Endothelial cell of umbilical vein (primary cell): ENCODE results near the gene CHRND. TPM values are rescaled to one million over a fixed set of nuclear protein-coding genes. Genes with fewer than 3 reads are reported as not detected.

ENCODE experiments used
- BruUV-seq: library from RNA; stranded (reverse); fragments of 400-500 nt; replicated peaks from 2 replicates; lab custom pipeline; 2021; lab: Mats Ljungman, UMichigan
- CTCF ChIA-PET: fragments of 300-600, 350-600 bp; sonication (Branson Sonifier 250); formaldehyde crosslinking; loops from one replicate; lab custom pipeline; 2021; ENCODE audit warnings: antibody characterized with exemption, inconsistent platforms; lab: Charles Lee
- POLR2A ChIA-PET: fragments of 300-600, 350-600 bp; sonication (Branson Sonifier 250); formaldehyde crosslinking; loops from one replicate; lab custom pipeline; 2021; ENCODE audit warnings: antibody characterized with exemption, inconsistent platforms; lab: Charles Lee
- DNase-seq: peaks from one replicate; pipeline ENCODE4 v3.0.0-alpha.2; 2011; ENCODE audit warnings: low read depth, low spot score
- FAIRE-seq: peaks from 2 replicates; lab custom pipeline; 2011; peaks lifted over from hg19 to GRCh38; lab: Jason Lieb, UNC
- H2AFZ ChIP-seq: 2 replicates; pipeline ENCODE4 v1.6.0; 2012; ENCODE audit warnings: low read depth, low read length, control low read depth, inconsistent platforms
- H3K27ac ChIP-seq: 2 replicates; pipeline ENCODE4 v1.5.1; 2011; ENCODE audit warnings: low read depth, mild to moderate bottlenecking, control low read depth, low read length, moderate library complexity; ENCODE audit not compliant: insufficient read depth
- H3K27me3 ChIP-seq, 2 experiments: 2 replicates each; pipeline versions ENCODE4 v1.6.0 to v1.6.1; 2011; ENCODE audit warnings: low read length in 2 of 2, mixed read lengths in 1 of 2; ENCODE audit not compliant: control insufficient read depth in 2 of 2, insufficient read depth in 2 of 2
- H3K36me3 ChIP-seq, 2 experiments: 2 replicates in 1 of 2; 3 replicates in 1 of 2; pipeline ENCODE4 v1.5.1; 2011; ENCODE audit warnings: low read length in 2 of 2, mild to moderate bottlenecking in 1 of 2, moderate library complexity in 1 of 2; ENCODE audit not compliant: control insufficient read depth in 2 of 2, insufficient read depth in 2 of 2; ENCODE audit errors: extremely low read depth in 1 of 2
- H3K4me1 ChIP-seq: 3 replicates; pipeline ENCODE4 v1.5.1; 2011; ENCODE audit warnings: mild to moderate bottlenecking, low read length; ENCODE audit not compliant: control insufficient read depth, insufficient read depth; ENCODE audit errors: extremely low read depth
- H3K4me2 ChIP-seq: 2 replicates; pipeline ENCODE4 v1.6.1; 2011; ENCODE audit warnings: low read length, control low read depth, mixed read lengths; ENCODE audit not compliant: insufficient read depth
- H3K4me3 ChIP-seq, 3 experiments: fragments of 200-600 bp in 1 of 3; sonication (generic), shearing (Covaris generic) in 1 of 3; replicated peaks in 1 of 3; 2 replicates each; pipeline ENCODE4 v1.5.1; 2011 to 2016; ENCODE audit warnings: control low read depth in 3 of 3, low read length in 3 of 3, mild to moderate bottlenecking in 2 of 3, inconsistent platforms in 1 of 3, low read depth in 1 of 3, moderate library complexity in 1 of 3; ENCODE audit not compliant: insufficient read depth in 1 of 3
- H3K79me2 ChIP-seq: 2 replicates; pipeline ENCODE4 v1.6.0; 2012; ENCODE audit warnings: low read length, inconsistent platforms; ENCODE audit not compliant: control insufficient read depth, insufficient read depth
- H3K9ac ChIP-seq: replicated peaks from 2 replicates; pipeline ENCODE3; 2011; ENCODE audit warnings: low read length, control low read depth; ENCODE audit not compliant: insufficient read depth; ENCODE audit errors: extremely low read depth
- H3K9me1 ChIP-seq: replicated peaks from 3 replicates; pipeline ENCODE4 v1.6.0; 2011; ENCODE audit warnings: mild to moderate bottlenecking, low read length; ENCODE audit not compliant: control insufficient read depth, insufficient read depth; ENCODE audit errors: extremely low read depth
- H3K9me3 ChIP-seq: replicated peaks from 2 replicates; pipeline ENCODE4 v1.5.1; 2012; ENCODE audit warnings: low read length, inconsistent platforms; ENCODE audit not compliant: control insufficient read depth, insufficient read depth
- H4K20me1 ChIP-seq: replicated peaks from 2 replicates; pipeline ENCODE3; 2011; ENCODE audit warnings: mild to moderate bottlenecking, low read length; ENCODE audit not compliant: control insufficient read depth, insufficient read depth; ENCODE audit errors: extremely low read depth
- CTCF ChIP-seq, 2 donors: IDR thresholded peaks; 1 replicate in 1 of 2; 2 replicates in 1 of 2; pipeline ENCODE4 v1.5.1; 2011; ENCODE audit warnings: low read length in 2 of 2, mild to moderate bottlenecking in 2 of 2, moderate library complexity in 2 of 2, control low read depth in 1 of 2, inconsistent platforms in 1 of 2, low read depth in 1 of 2; ENCODE audit not compliant: insufficient read depth in 1 of 2; ENCODE audit errors: extremely low read depth in 1 of 2
- EZH2 ChIP-seq: IDR thresholded peaks from 2 replicates; pipeline ENCODE4 v1.6.1; 2012; ENCODE audit warnings: borderline replicate concordance, low read depth, mild to moderate bottlenecking, moderate library complexity, low read length, inconsistent platforms; ENCODE audit not compliant: severe bottlenecking
- FOS ChIP-seq: IDR thresholded peaks from 2 replicates; pipeline ENCODE4 v1.6.1; 2011; ENCODE audit warnings: mild to moderate bottlenecking, low read length, moderate library complexity, borderline replicate concordance; ENCODE audit not compliant: insufficient read depth
- GATA2 ChIP-seq: IDR thresholded peaks from 2 replicates; pipeline ENCODE4 v1.7.0; 2011; ENCODE audit warnings: low read depth, mild to moderate bottlenecking, moderate library complexity, mixed read lengths, low read length; ENCODE audit not compliant: insufficient read length, insufficient read depth
- JUN ChIP-seq: IDR thresholded peaks from 2 replicates; pipeline ENCODE4 v1.6.1; 2011; ENCODE audit warnings: borderline replicate concordance, low read depth; ENCODE audit not compliant: insufficient read length, insufficient read depth
- MAX ChIP-seq: IDR thresholded peaks from 2 replicates; pipeline ENCODE4 v1.6.1; 2011; ENCODE audit not compliant: insufficient read depth, insufficient read length
- MYC ChIP-seq: IDR thresholded peaks from one replicate; pipeline ENCODE4 v1.6.1; 2011; ENCODE audit warnings: mild to moderate bottlenecking, low read depth, low read length
- POLR2A ChIP-seq: IDR thresholded peaks from 2 replicates; pipeline ENCODE4 v1.6.1; 2012; ENCODE audit warnings: low read depth, mild to moderate bottlenecking, control low read depth, low read length
- POLR2AphosphoS5 ChIP-seq: IDR thresholded peaks from 2 replicates; pipeline ENCODE4 v1.6.1; 2012; ENCODE audit warnings: low read depth, mild to moderate bottlenecking, control low read depth, low read length, moderate library complexity; ENCODE audit not compliant: insufficient read depth
- dilution Hi-C: fragments of 300-500 bp; cut with MboI; formaldehyde crosslinking; loops from one replicate; pipeline ENCODE4 v1.15.0; 2019; ENCODE audit warnings: low sequenced_read_pairs; ENCODE audit not compliant: extremely low pct_ligation_motif_present
- intact Hi-C: fragments of 100-400 bp; cut with micrococcal nuclease; formaldehyde crosslinking; loops from one replicate; pipeline ENCODE4 v1.10.0; 2022
- polyA plus RNA-seq, 4 experiments: library from polyadenylated mRNA; depleted of rRNA in 3 of 4; stranded (reverse) in 3 of 4; unstranded in 1 of 4; fragments of >200 nt; gene quantifications; 2 replicates each; pipeline versions ENCODE4 v1.2.1 to v1.2.3, GENCODE V29; 2011 to 2012; ENCODE audit warnings: missing spikeins in 1 of 4
- total RNA-seq: library from RNA; stranded (reverse); gene quantifications from 2 replicates; pipeline ENCODE4 v1.2.3, GENCODE V29; 2021

Gene CHRND
- total and polyA plus RNA-seq, 2 donors (not counting 3 experiments of a cell fraction or from before 2014, with no cell fraction given): not detected

- no peaks in the 10 kb centered on the region for H3K36me3 ChIP-seq
- H3K4me2 ChIP-seq: no peak within 1 kb of the TSS
- no peak for DNase-seq
- dilution Hi-C loops: no loop called here
- POLR2A ChIA-PET: no interaction called here
- no peak within 1 kb of the TSS for H3K27ac ChIP-seq
- no peaks in the 10 kb centered on the region for H3K79me2 ChIP-seq
- no peaks in the 10 kb centered on the region for H4K20me1 ChIP-seq
- CTCF ChIA-PET: no interaction called here
- H3K9me3 ChIP-seq: no peaks in the 10 kb centered on the region
- no TSS peak for BruUV-seq
- no peak within 1 kb of the TSS for H3K4me3 ChIP-seq
- H3K4me1 ChIP-seq: no peaks in the 10 kb centered on the region
- TF ChIP-seq EZH2 (no peak), MYC (no peak), FOS (no peak), JUN (no peak), POLR2AphosphoS5 (no peak), CTCF (IDR thresholded peaks at IDR 0.05; ENCODE audit: extremely low read depth in 1 of 2, insufficient read depth in 1 of 2, low read depth in 1 of 2, low read length in 2 of 2) (no peak), POLR2A (no peak), GATA2 (no peak), MAX (no peak)
- no peak for FAIRE-seq
- H3K27me3 ChIP-seq: no peaks in the 10 kb centered on the region
- no peak within 1 kb of the TSS for H2AFZ ChIP-seq
- intact Hi-C loops: no loop called here
- H3K9ac ChIP-seq: no peak within 1 kb of the TSS
- no peaks in the 10 kb centered on the region for H3K9me1 ChIP-seq
Measured at GRCh38 chr2:232539298-232540231, 13.6 kb downstream of the CHRND start, which contains the start of gene CHRNG. TSS of gene CHRNG (plus strand) at chr2:232539692. CDS start at chr2:232539748, 56 bp downstream.
